ENCODE results near the gene RENBP. TPM values are rescaled to one million over a fixed set of nuclear protein-coding genes. Genes with fewer than 3 reads are reported as not detected.

Gene RENBP
- total and polyA plus RNA-seq, 2 of the 13 experiments (the other 11 are each of a cell fraction or from before 2014, with no cell fraction given), result 1.4 to 2.6 TPM

GRCh38 chrX:153926858-153927671 lies 17.4 kb downstream of the RENBP start (continued):
- TF ChIP-seq NR2C2 (CRISPR knock-in tag; IDR thresholded peaks at IDR 0.05; ENCODE audit: borderline replicate concordance) (peak; percentile 50; the same call in 1 of the 2 replicates), SALL1 (CRISPR knock-in tag; IDR thresholded peaks at IDR 0.05) (peak; percentile 63; the same call in 1 of the 2 replicates), SOX13 (IDR thresholded peaks at IDR 0.05) (no peak), SOX13 (CRISPR knock-in tag; conservative IDR thresholded peaks at IDR 0.05 in 1 of 2, IDR thresholded peaks at IDR 0.05 in 1 of 2) (no peak), KLF12 (CRISPR knock-in tag; IDR thresholded peaks at IDR 0.05; ENCODE audit: borderline replicate concordance) (0 out of 2 replicates have a peak, but pooled peaks have one; percentile 32), ZNF746 (CRISPR knock-in tag; IDR thresholded peaks at IDR 0.05) (peak; percentile 30; the same call in 1 of the 2 replicates), ZFP91 (CRISPR knock-in tag; IDR thresholded peaks at IDR 0.05; ENCODE audit: borderline replicate concordance) (peak; percentile 42; the same call in 1 of the 2 replicates), GABPB1 (CRISPR knock-in tag; IDR thresholded peaks at IDR 0.05) (peak; percentile 54), NONO (IDR thresholded peaks at IDR 0.05) (no peak), NONO (CRISPR knock-in tag; conservative IDR thresholded peaks at IDR 0.05) (0 out of 2 replicates have a peak, but pooled peaks have one; percentile 16), HNF1A (IDR thresholded peaks at IDR 0.05; ENCODE audit: low read depth) (no peak), HNF1A (CRISPR knock-in tag; IDR thresholded peaks at IDR 0.05; ENCODE audit: borderline replicate concordance) (no peak; the same call in 1 of the 2 replicates), SAP130 (CRISPR knock-in tag; IDR thresholded peaks at IDR 0.05; ENCODE audit: low read depth) (peak; percentile 77), ARID4A (CRISPR knock-in tag; IDR thresholded peaks at IDR 0.05; ENCODE audit: borderline replicate concordance) (peak; percentile 41; the same call in 1 of the 2 replicates)

All from HepG2 (cell line).